Lung microvascular endothelial cell (primary cell): Measurements from ENCODE around the gene MAP7. TPM values are rescaled to one million over a fixed set of nuclear protein-coding genes. Genes with fewer than 3 reads are reported as not detected.
"Not testable (repeated sequence)": the region's sequence is repeated elsewhere in the genome, so short reads cannot be mapped to it uniquely, and the experiment has no call there.

ENCODE experiments used
- DNase-seq, 2 donors: peaks; one replicate each; pipeline versions ENCODE4 v3.0.0 to v3.0.0-alpha.2; 2010; ENCODE audit warnings: low read depth in 2 of 2
- total RNA-seq: library from RNA; depleted of rRNA; stranded (reverse); fragments of >200 nt; gene quantifications from 2 replicates; pipeline ENCODE4 v1.2.1, GENCODE V29; 2014

The MAP7 gene
- total RNA-seq, 1 donor from 2014 or later: 0.40 TPM

DNA sequence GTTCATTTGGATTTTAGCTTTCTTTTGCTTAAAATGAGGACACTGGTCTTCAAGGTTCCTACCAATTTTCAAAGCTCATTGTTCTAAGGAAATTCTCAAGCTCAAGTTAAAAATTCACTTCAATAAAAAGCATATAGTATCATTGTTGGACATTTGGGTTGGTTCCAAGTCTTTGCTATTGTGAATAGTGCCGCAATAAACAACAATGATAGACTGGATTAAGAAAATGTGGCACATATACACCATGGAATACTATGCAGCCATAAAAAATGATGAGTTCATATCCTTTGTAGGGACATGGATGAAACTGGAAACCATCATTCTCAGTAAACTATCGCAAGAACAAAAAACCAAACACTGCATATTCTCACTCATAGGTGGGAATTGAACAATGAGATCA lies 159.3 kb downstream of the MAP7 start:
- not testable (repeated sequence) for DNase-seq

GRCh38 chr6:136387316-136387715 lies 162.9 kb downstream of the MAP7 start:
- DNase-seq: no peak

DNA sequence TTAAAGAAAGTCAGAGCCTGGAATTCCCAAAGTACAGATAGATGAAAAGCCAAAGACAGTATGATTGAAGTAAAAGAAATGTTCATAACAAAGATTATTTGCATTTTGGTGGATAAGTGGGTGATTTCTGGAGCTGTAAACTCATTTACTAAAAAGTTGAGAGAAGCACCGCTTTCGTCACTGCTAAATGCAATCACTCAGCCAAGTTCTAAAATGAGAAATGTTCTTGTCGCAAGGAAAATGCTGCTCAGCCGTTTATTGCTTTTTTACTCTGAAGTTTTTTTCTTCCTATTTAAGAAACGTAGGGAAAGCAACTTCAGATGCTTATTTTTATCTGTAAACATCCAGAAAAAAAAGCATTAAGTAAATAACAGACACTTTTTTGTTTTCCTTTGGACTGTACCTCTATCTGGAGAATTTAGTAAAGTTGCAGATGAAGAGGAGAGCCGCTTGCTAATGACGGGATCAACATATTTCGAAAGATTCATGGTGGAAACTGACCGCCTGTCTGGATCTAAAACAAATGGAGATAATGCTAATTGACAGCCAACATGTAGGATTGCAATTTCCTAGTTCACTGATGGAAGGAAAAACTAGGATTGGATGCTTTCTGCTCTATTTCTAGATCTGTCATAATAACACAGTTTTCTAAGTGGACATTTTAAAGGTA lies 166.8 kb downstream of the MAP7 start:
- no peak for DNase-seq

- DNase-seq: no peak
Measured at GRCh38 chr6:136382676-136383252, 167.5 kb downstream of the MAP7 start.

DNA sequence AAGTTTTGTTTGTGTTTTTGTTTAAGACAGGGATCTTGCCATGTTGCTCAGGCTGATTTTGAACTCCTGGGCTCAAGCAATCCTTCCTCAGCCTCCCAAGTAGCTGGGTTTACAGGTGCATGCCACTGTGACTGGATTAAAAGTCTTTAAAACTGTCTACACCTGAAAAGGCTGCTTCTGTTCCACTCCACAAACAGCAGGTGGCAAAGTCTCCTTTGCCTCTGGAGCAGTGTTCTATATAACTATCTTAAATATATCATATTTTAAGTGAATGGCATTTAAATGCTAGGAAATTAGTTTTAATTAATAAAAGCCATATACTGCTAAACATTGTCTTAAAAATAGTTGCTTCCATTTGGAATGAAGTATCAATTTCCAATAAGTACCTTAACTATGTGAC lies 171.3 kb downstream of the MAP7 start:
- no peak for DNase-seq

DNA sequence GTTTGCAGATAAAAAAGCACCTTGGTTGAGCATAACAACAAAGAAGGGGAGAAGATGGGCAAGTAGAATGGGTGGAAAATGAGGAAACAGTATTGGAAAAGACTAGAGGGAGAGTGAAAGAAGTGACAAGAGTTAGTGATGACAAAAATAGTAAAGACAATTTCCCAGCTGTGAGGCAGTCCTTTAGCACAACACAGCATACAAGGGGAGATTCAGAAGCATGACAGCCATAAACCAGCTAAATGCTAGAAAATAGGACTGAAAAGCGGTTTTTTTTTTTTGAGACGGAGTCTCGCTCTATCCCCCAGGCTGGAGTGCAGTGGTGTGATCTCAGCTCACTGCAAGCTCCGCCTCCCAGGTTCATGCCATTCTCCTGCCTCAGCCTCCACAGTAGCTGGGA lies 174.4 kb downstream of the MAP7 start:
- DNase-seq: not testable (repeated sequence)

GRCh38 chr6:136371959-136372358 lies 178.3 kb downstream of the MAP7 start:
- peak in 1 of 2 donors; percentile 13 for DNase-seq

- no peak for DNase-seq
Measured at GRCh38 chr6:136370988-136371728, 179.1 kb downstream of the MAP7 start.

DNA sequence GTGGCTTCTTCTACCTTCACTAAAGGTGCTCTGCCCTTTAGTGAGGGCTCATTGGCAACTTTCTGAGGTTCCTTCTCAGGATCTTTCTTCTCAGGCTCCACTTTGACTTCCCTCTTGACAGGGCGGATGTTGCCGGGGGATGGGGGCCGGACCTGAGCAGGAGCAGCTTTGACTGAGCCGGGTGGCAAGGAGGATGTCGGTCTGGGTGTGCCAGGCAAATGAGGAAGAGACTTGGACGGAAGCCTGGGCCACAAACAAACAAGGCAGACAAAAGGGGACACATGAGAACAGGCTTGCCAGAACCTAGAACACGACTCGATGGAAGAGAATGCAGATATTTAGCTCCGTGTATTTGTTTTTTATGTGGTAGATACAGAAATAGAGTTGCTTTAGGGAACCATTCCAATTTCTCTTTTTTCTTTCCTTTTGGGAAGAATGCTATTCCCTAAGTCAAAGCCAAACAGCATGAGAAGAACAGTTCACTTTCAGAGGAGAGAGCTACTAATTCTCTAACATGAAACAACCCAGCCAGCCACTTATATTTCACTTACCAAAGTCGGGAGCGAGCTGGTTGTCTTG lies 184.4 kb downstream of the MAP7 start:
- peak in 1 of 2 donors; percentile 6 for DNase-seq

- DNase-seq: no peak
Measured at GRCh38 chr6:136362421-136363356, 187.5 kb downstream of the MAP7 start.

DNA sequence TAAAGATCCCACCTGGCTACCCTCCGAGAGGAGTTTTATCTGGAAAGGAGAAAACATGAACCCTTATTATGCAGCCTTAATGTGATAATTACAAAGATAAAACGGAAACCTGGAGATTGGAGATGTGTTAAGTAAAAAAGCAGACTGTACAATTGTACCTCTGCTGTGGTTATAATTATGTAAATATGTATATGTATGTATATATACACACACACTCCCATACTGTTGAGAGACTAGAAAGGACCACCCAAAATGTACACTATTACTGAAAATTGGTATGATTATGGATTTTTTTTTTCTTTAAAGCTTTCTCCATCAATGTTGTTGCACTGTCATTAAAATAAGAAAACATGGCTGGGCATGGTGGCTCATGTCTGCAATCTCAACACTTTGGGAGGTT lies 188.4 kb downstream of the MAP7 start:
- DNase-seq: no peak

DNA sequence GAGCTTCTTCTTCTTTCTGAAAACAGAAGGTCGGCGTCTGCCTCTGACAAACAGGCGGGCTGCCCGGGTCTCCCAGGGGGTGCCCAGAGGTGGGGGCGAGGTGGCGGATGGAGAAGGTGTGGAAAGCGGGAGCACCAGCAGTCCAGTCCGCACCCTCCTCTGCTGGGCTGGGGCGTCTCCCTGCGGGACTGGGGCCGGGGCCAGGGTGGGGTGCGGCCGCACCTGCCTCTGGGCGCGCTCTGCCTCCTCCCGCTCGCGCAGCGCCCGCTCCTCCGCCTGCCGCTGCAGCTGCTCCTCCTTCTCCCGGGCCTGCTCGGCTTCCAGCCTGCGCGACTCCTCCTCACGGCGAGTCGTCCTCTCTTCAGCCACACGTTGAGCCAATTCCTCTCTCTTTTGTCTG lies 189.4 kb downstream of the MAP7 start:
- DNase-seq: no peak

DNA sequence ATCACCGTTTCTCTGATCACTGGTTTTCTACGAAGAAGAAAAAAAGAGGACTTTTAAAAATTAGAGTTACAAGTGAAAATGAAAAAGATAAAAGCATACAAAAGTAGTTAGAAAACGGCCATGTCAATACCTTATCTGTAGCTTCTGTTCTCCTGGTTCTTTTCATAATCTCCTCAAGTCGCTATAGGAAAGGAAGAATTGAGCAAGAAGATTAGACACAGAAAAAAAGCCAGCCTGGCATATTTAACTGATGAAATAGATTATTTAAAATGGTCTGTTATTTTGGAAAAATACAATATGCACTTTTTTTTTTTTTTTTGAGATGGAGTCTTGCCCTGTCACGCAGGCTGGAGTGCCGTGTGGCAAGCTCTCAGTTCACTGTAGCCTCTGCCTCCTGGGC lies 190.4 kb downstream of the MAP7 start:
- DNase-seq: no peak

DNA sequence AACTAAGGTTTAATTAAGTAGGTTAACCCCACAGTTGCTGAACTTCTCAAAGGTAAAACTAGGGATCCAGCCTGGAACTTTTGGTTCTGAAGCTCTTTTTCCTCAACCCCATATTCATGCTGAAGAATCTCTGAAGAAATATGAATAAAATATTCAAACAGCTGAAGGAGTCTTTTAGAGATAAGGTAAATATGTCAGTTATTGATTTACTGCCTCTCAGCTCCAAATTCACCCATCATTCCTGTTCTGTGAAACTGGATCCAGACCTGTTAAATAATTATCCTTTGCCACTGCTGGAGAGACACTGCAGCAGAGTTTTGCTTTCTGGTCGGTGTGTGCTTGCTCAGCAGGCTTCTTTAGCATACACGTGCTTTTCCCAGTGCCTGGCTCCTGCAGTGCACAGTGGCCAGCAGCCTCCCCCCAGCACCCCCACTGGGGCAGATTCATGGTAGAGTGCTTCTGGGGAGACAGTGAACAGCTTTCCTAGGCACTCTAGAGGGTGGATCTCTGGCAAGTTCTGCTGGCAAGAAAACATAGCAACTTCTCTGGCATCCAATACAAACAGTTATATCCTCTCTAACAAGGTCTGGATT lies 198.6 kb downstream of the MAP7 start:
- no peak for DNase-seq

GRCh38 chr6:136350914-136351313 lies 199.3 kb downstream of the MAP7 start:
- no peak for DNase-seq

DNA sequence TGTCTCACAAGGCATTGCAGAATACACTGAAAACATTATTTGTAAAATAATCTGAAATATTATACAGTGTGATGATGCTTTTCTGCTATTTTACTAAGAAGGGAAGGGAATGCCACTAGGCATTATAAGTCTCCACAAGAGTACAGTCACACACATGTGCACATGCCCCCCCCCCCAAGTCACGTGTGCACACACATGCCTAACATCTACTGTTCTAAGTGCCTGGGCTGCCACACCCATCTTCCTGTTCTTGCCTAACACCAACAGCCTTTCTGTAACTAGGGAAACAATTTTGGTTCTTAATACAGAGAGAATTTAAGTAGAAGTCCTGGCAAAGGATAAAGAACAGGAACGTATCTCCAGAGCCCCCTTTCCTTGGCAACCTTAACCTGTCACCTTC lies 202.4 kb downstream of the MAP7 start:
- DNase-seq: no peak

DNA sequence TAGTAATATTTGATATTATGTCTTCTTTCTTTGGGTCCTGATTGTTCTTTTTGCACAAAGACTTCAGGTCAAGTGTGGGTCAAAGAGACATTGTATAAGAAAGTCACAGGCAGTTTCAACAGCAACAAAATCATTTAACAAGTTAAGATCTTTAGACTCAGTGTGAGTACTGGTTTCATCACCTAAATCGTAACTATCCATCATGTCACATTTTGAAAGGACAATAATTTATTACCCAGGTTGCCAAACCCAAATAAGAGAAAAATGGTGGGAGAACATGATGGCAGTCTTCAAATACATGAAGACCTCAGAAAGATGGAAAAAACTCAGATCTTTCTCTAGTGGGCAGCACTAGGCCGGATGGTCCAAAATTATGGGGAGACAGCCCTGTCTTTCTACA lies 205.1 kb downstream of the MAP7 start:
- DNase-seq: no peak

DNA sequence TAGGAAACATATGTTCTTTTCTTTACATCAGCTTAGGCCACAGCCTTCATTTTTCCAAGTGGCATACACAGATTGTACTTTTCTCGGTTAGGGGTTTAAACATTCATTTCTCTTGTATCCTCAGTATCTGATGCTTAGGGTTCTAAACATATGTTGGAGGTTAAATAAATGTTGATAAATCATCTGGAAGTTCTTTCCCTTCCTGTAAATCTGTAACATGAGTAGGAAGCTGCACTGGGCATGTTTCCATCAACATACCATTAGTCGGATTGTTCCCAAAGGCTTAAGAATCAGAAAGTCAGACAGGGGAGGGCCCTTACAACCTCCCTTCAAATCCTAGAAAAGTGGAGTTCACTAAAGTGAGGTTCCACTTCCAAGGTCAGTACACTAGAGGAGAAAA lies 205.8 kb downstream of the MAP7 start:
- peak; percentile 1 to 2 for DNase-seq

DNA sequence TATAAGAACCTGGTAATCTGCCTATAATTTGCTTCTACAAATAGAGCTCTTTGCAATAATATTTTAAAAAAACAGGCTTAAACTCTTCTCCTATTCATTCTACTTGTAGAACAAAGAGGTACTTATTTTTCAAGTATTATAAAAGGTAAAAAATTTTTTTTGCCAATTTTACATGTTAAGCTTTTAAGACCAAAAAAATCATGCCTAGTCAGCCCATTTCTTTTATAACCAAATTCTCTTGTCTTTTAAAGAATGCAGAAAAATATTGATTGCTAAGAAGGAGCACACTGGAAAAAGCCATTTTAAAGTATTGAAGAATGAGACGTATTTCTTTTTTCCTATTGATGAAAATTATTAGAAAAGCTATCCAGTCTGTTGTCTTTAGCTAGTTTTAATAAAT lies 206.5 kb downstream of the MAP7 start:
- no peak for DNase-seq

DNA sequence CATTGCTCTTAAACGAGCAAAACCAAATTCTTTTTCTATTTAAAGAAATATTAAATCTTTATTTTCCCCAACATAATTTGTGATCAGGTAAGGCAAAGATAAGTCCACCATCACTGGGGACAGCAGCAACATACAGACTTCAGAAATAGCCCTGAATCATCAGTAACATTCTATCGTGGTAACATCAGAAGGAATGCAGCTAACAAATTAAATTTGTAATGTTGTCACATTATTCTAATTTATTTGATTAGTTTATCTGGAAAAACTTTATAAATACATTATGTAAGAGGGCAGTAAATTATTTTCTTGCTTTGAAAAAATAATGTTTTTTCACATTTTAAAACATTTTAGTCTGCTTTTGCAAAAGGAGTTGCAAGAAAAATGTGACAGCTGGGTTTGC lies 206.9 kb downstream of the MAP7 start:
- DNase-seq: no peak

GRCh38 chr6:136341967-136342366 lies 208.3 kb downstream of the MAP7 start:
- peak in 1 of 2 donors; percentile 7 for DNase-seq
